Uterus (tissue), 2 donors: ENCODE data around the gene COX4I1.

ENCODE experiments used
- POLR2A ChIP-seq, 2 donors: fragments of 450-650 bp; IDR thresholded peaks; one replicate each; pipeline ENCODE4 v1.6.1; 2016; ENCODE audit warnings: antibody characterized with exemption in 2 of 2, mild to moderate bottlenecking in 1 of 2, moderate library complexity in 1 of 2
- TF ChIP-seq, protein P1 (sequence below), 4 experiments: fragments of 200-600 bp in 2 of 4; fragments of 450-650 bp in 2 of 4; sonication (generic) in 2 of 4; IDR thresholded peaks; one replicate each; pipeline ENCODE4 v1.5.1; 2016 to 2019; ENCODE audit warnings: antibody characterized with exemption in 4 of 4, mild to moderate bottlenecking in 2 of 4, moderate library complexity in 1 of 4

DNA sequence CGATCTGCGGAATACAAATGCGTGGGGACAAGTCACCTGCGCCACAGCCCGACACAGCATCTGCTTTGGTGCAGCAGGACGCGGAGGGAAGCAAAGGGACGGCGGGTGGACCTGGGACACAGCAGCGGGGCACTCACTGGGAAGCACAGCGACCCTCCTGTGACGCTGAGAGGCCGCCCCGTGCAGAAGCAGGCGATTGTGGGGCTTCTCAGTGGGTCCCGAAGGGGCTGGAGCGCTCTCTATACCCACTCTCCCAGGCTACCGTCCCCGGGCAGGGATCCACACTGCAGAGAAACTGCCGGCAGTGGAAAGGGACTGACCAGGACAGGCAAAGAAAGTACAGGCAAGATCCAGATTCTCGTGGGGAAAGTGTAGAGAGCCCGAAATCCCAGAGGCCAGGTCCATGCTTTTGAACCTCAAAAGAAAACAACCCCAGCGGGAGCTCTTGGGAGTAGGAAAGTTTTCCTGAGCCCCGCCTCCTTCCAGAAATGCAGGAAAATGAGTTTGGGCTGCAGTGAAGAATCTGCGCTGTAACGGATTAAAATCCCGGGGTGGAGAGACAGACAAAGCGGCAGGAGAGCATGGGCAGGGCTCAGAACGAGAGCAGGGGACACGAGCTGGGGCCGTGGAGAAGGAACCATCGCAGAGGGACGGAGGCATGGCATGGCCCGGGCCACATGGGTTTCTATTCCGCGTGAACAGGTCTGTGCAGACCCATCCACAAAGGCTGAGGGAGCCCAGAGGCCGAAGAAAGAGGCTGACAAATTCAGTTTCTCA is 12.7 kb downstream of the COX4I1 start:
- TF ChIP-seq, protein P1, sequence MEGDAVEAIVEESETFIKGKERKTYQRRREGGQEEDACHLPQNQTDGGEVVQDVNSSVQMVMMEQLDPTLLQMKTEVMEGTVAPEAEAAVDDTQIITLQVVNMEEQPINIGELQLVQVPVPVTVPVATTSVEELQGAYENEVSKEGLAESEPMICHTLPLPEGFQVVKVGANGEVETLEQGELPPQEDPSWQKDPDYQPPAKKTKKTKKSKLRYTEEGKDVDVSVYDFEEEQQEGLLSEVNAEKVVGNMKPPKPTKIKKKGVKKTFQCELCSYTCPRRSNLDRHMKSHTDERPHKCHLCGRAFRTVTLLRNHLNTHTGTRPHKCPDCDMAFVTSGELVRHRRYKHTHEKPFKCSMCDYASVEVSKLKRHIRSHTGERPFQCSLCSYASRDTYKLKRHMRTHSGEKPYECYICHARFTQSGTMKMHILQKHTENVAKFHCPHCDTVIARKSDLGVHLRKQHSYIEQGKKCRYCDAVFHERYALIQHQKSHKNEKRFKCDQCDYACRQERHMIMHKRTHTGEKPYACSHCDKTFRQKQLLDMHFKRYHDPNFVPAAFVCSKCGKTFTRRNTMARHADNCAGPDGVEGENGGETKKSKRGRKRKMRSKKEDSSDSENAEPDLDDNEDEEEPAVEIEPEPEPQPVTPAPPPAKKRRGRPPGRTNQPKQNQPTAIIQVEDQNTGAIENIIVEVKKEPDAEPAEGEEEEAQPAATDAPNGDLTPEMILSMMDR (IDR thresholded peaks at IDR 0.05): no peak
- no peak for TF ChIP-seq POLR2A (IDR thresholded peaks at IDR 0.05)
